ENCODE measurements around the gene ATP5PB.

The ATP5PB gene

DNA sequence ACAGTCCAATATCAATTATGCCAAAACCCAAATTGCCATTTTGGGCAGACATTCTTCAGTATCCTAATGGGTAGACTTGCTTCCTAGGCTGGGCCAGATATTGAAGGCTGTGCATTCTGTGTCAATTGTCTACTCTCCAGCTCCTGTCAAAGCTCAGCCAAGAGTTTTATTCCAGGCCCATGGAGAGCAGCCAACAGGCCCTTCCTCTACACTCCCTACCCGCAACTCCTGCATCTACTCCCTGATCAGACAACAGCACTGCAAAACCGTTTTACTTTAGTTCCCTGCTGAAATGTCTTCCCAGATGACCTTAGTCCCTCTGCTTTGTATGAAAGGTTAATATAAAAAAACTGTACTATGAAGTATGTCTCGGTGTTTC is 60.7 kb downstream of the ATP5PB start:
- no peak for DNase-seq

DNA sequence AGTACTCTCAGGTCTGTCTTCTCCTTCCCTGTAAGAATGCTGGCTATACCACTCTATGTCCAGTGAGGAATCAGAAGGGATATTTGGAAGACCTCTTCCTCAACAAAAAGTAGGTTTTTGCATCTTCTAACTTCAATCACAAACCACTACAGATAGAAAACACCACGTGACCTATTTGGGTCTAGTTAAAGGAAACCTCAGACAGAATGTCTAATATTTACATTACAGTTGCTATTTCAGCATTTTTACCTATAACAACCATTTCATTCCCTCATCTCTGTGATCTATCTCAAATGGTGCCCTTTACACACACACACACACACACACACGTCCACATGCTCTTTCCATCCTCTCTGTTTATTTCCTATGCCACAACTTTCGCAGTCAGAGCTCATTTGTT is 62.1 kb downstream of the ATP5PB start:
- DNase-seq = no peak
